HG03066 (cell line): ENCODE results near the gene TPM1.

ENCODE experiments used
- ATAC-seq: cut with Tn5 transposase; IDR thresholded peaks from one replicate; pipeline ENCODE4 v1.9.1; 2021; ENCODE audit warnings: low read depth; ENCODE audit not compliant: unreplicated experiment

TPM1 gene

DNA sequence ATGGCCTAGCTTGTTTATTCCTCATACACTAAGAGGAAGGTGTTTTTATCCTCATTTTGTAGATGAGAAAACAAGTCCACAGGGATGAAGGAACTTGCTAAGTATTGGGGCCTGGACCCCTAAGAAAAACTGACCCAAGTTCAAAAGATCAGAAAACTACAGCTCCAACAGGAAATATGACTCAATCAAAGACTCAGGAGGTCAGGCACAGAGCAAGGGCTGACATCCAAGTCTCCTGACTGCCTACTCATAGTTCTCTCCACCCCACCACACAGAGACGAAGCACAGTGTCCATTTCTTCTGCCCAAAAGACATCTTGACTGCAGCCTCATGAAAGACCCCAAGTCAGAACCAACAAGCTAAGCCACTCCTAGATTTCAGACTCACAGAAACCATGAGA is 26.9 kb upstream of the TPM1 start:
- ATAC-seq = no peak

DNA sequence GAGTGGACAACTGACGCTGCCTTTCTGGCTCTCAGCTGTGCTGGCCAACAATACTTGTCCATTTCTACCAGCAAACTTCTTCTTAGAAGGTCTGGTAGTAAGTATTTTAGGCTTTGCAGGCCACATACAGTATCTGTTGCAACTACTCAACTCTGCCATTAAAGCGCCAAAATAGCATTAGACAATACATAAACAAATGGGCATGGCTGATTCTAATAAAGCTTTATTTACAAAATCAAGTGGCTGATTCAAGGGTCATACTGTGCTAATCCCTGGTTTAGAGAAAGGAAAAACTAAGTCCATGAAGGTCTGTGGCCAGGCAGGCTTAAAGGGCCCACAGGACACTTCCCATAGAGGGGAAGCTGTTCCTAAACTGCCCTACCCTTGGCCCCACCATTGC is 26.3 kb upstream of the TPM1 start:
- ATAC-seq = no peak

DNA sequence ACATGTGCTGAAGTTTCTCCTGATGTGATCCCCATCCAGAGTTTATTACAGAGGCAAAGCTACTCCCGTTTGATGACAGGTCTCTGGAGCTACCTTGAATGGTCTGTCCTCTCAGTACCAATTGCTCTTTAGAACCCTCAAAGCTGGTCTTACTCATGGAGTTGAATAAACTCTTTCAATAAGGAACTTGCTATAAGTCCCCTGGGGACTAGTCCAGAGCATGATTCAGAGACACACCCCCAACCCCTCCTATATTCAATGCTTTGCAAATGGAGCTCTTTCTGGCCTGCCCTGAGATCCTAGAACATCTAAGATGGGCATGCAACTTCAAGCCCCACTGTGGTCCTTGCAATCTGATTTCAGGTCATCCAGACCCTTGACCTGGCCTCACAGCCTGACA is 23.9 kb upstream of the TPM1 start:
- ATAC-seq = no peak

DNA sequence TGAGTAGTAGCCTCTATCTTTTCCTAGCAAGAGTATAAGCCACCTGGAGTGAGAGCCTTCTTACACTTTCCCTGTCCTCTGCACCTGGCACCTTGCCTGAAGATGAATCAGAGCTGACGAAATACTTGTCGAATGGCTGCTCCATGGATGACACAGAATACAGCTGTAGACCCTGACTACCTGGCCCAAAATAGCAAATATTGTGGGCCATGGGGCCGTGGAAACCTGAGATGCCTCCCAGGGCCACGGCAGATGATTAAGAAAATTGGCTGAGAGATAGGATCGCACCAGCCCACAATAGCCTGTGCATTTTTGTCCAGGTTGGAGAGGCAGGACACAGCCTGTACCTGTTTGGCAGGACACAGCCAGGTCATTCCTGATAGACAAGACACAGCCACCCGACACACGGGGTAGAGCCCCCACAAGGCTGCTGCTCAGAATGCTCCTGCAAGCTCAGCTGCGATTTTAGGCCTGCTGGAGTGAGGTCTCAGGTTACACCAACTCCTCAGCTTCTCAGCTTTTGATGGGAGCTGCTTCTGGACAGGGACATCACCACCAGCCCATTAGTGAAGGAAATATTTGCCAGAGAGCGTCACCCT is 22.9 kb upstream of the TPM1 start:
- ATAC-seq = no peak

DNA sequence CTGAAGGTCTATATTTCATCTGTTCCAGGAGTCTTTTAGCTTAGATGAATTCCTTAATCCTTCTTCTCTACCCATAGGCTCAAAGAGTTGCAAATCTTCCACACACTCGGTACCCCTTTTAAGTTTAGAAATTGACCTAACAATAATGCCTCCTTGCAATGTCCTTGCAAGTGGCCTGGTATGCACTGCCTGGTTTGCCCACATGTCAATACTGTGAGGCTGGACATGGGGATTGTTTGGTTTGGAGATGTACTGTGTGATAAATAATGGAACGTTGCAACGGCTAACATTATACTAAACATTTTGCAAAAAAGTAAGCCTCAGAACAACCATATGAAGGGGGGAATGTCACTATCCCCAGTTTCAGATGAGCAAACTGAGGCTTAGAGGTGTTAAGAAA is 22.4 kb upstream of the TPM1 start:
- no peak for ATAC-seq

DNA sequence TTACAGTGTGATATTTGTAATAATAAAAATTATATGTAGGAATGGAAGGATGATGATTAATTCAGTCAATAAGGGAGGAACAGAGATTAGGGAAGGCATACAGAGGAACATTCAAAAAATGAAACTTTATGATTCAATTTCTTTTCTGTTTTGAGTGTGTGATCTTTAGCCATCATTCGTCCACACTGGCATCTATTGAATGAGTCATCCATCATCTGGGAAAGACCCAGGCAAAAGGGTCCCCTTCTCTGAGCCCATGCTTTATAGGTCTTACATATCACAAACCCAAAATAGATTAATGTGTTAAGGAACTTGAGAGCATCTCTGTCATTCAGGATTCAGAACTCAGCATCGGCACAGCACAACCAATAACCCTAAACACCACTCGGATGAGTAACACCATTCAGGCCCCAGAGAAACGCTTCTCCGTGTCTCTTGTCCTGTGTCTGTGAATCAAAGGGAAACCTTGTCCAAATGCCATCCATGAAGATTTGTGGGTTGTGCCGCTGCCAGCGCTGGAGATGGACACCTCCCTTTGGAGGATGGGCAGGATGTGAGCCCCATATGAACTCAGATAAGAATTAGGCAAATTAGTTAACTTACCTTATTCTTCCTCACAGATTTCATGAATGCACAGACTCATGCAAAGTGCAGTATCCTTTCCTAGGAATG is 21.7 kb upstream of the TPM1 start:
- ATAC-seq = no peak

DNA sequence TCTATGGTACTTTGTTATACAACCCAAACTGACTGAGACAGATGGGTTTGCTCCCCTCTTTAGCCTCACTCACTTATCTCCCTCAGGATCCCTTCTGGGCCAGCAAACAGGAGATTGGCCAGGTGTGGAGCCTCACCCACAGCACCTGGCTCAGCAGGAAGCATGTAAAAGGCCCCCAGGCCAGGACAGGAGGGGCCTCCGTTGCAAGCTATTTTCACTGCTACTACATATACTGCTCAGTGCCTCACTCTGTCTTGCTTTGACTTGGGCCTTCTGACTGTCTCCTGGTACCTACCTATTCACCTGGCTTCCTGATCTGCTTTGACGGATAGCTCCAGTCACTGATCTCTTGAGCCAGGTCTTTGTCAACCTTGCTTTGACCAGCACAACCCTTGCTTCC is 20.4 kb upstream of the TPM1 start:
- no peak for ATAC-seq

DNA sequence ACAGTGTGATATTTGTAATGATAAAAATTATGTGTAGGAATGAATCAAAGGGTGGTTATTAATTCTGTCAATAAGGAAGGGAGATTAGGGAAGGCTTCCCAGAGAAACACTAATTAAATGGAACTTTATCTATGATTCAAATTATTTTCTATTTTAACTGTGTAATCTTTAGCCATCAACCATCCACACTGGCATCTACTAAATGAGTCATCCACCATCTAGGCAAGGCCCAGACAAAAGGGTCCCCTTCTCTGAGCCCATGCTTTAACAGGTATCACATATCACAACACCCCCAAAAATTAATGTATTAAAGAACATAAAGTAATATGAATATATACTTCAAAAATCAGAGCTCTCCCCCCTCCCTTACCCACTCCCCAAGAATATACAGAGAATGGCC is 19.9 kb upstream of the TPM1 start:
- ATAC-seq = no peak

DNA sequence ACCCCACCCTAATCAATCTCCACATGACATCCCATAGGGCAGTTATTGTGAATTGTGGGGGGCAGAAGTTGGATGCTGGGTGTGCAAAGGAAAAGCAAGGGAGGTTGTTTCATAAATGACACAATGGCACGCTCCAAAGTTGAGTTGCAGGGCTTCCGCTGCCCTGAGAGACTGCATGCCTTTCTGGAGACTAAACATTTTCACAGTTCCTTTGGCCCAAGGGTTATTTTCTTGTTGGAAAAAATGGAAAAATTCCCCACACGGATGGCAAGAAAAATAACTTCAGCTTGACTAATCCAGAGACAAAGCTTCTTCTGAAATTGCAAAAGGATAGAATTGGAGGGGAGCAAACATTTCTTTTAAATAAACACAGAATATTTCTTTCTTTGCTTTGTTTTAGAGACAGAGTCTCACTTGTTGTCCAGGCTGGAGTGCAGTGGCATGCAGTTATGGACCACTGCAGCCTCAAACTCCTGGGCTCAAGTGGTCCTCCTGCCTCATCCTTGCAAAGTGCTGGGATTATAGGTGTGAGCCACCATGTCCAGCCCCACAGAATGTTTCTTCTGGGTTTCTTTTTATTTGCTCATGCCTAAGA is 19.1 kb upstream of the TPM1 start:
- ATAC-seq = no peak

DNA sequence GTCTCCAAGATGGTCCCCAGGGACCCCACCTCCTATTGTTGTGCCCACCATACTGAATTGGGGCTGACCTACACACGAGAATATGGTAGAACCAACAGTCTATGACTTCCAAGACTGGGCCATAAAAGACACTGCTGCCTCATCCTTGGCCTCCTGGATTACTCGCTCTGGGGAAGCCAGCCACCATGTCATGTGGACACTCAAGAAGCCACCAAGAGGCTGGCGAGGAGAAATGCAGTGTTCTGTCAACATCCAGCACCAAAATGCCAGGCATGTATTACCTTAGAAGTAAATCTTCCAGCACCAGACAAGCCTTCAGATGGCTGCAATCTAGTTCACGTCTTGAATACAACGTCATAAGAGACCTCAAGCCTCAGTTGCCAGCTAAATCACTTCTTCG is 17.1 kb upstream of the TPM1 start:
- no peak for ATAC-seq

DNA sequence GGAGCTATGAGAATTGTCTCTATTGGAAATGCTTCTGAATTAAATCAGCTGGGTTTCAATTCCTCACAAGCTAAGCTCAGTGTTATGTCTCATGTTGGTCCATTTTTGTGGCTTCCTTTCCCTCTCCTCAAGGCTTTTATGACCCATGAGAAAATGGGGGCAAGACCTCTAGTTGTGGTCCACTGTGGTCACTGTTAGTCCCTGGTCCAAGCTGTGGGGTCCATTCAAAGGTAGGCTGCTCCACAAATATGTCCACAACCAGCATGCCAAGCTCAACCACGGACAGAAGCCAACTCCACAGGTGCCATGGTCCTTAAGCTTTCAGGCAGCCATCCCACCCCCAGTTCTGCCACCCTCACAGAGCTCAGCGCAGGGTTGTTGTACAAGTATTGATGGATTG is 14.9 kb upstream of the TPM1 start:
- no peak for ATAC-seq

DNA sequence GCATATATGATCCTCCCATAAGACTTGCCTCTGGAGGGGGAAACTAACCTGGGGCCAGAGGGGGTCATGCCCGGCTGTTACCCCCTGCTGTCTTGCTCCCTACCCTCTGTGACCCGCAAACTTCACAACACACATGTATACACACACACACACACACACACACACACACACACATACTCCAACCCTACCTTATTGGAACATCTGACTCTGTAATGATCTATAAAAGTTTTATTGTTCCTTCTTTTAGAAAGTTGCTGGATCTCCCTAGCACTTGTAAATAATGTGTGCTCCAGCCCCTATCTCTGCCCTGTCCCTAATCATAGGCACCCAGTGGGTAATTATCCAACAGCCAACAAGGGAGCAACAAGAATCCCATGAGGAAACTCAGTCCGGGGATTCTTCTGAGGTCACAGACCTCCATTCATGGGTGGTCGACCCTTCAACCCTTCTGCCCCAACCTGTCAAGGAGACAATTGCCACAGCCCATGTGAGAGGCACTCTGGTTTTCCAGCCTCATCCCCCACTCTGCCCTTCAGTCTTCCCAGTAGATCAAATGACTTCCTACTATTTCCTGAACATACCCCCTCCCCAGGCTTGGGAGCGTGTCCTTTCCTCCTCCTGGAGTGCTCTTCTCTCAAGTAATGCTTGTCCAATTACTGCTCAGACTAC is 14.0 kb upstream of the TPM1 start:
- ATAC-seq = no peak

DNA sequence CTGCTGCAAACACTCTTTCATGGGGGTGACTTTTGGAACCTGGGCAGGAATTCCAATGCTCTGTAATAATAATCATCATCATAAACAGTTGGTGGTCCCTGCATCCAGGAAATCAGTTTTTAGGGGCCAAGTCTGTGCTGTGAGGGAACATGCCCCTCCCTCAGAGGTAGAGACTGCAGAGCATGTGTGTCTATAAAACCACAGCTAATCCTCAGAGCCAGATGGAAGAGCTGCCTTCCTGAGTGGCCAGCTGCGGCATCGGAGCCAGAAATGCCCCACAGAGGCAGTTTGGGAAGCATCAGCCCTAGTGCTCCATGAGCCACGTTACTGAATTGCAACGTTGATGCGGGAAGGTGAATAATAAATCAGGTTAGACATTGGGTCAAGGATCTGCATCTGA is 12.9 kb upstream of the TPM1 start:
- ATAC-seq = no peak

DNA sequence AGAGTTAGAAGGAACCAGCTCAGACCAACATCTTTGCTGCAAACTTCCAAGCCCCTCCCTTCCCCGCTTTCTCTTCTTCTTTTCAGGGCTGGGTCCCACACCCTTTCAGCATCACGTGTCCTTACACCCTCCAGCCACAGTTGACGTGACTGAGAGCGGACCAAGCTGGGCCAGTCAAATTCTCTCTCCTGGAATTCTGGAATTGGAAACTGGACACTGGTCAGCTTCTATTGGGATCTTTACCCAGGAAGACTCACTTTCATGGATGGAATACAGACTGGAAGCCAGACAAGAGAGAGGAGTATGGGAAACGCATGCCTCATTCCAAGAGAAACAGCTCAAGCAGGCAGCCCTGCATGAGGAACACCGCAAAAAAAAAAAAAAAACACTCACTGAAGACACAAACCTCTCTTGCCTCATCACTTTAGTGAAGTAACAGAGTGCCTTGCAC is 12.4 kb upstream of the TPM1 start:
- no peak for ATAC-seq

DNA sequence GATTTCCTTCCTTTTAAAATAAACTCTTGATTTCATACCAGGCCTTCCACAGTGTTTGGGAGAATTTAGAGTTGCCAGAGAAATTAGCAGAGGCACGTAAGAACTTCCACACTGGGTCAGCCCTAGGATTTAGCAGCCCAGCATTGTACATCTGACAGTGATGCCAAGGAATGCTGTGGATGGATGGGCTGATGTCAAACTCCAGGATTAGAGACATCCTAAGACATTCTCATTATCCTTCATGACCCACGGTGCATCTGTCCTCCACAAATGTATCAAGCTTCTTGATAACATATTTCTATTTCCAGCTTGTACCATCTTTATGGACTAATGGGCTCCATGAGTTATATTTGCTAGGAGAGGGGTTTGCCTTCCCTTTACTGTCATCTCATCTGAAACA is 8.0 kb upstream of the TPM1 start:
- ATAC-seq = no peak

DNA sequence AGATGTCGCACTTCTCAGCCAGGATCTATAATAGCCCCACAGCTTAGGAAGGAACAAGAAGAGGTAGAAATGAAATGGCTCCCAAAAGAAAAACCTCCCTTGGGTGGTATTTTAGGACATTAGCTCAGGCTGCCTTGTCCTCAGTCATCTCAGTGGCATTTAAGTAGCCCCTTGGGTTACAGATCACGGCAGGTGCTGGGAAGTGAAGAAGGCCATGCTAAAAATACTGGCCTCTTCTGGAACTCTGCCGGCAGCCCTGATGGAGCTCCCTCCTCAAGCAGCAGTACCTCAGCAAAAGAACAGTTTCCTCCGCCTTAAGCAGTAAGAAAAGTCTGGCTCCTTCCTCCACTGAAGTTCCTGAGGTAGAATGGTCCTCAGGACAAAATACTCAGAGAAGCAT is 7.3 kb upstream of the TPM1 start:
- ATAC-seq = no peak

DNA sequence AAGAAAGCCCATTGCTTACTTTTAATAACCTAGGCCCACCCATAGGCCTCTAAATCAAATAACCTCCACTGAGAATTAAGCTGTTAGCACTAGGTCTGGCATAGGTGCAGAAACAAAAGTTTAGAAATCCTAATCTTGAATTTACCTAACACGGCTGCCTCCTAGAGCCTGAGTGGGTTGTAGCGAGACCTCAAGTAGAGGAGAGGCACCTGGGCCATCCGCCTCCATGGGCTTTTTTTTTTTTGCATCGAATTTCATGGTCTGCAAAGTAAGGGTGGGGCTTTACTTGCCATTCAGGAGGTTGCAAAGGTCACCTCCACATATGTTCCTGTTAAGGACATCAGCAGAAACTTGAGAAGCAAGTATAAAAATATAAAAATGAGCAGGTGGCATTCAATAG is 6.6 kb upstream of the TPM1 start:
- ATAC-seq = no peak

DNA sequence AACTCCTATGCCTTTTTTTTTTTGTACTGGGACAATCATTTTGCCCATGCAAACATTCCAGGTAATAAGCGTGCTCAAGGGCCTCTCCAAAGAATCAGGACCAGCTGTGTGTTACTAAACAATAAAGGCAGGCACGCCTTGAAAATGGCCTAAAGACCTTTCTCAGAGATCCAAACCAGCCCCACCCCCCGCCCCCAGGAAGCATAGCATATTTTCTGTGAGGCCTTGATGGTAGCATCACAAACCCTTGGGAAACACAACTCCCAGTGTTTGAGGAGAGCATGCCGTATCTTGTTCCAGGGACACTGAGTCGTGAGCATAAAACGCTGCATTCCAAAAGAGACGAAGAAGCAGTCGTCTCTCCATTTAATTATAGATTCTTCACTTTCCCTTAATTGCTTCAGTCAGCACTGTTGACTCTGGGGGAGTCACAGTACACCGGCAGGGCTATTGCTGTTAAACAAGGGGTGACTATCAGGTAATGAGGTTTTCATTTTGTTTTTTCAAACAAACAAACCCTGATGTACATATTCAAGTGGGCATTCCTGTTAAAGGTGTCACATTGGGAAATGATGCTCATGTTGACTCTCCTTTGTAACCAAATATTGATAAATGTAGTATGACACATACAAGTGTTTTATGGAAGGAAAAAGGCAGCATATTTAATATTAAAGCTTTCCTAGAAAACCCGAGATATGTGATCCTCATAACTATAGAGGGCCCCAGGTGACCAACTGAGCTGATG is 4.4 kb upstream of the TPM1 start:
- no peak for ATAC-seq

DNA sequence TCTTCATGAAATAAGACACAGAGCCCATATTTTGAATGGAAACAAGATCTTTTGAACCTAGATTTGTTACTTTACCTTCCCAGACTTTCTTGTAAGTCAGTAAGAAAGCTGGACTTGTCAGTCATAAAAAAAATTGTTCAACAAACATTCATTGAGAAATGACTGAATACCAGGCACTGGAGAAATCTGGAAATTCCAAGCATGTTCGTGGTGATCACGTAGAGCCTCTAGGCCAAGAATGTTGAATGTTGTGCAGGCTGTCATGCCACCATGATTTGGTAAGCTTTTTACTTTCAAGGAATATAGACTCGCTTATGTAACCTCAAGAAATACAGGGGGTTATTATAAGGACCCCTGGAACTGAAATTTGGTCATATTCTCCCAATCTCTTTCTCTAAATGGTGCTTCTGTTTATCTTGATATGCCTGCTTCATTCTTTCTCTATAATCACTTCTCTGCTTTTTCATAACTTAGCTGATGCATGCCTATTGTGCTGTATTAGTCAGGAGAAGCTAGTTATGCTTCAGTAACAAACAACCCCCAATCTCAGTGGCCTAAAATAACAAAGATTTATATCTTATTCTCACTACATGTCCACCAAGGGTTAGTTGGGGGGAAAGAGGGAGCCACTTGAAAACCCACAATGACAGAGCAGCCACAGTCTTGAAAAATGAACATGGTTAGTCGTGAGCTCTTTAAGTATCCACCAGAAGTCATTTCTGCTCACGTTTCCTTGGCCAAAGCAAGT is 3.4 kb upstream of the TPM1 start:
- ATAC-seq = no peak

DNA sequence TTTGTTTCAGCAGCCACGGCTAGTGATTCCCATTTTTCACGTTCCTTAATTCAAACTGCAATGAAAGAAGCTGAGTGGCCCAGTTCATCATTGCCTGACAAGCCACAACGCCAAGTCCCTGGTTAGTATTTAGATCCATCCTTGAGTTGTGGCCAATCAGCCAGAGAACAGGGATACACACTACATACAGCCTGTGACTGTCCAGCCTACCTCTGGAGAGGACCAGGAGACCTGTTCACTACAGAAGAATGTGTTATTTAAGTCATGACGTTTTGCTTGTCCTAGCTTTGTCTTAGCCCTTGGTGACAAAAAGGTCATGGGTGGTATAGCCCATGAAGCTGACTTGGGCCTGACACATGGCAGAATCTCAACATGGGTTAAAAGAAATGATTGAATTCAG is 2.7 kb upstream of the TPM1 start:
- ATAC-seq = no peak
